Tibial nerve (tissue), 3 donors: ENCODE measurements around the gene NCR2.

Experiments used
- POLR2A ChIP-seq, 2 donors: fragments of 450-650 bp; IDR thresholded peaks; one replicate each; pipeline ENCODE4 v1.6.1; 2017; ENCODE audit warnings: antibody characterized with exemption in 2 of 2, mild to moderate bottlenecking in 2 of 2, moderate library complexity in 2 of 2
- TF ChIP-seq, protein P1 (sequence below), 5 experiments: fragments of 200-600 bp in 3 of 5; fragments of 450-650 bp in 2 of 5; sonication (generic) in 3 of 5; IDR thresholded peaks; one replicate each; pipeline ENCODE4 v1.5.1; 2016 to 2019; ENCODE audit warnings: antibody characterized with exemption in 5 of 5, mild to moderate bottlenecking in 3 of 5, moderate library complexity in 2 of 5

DNA sequence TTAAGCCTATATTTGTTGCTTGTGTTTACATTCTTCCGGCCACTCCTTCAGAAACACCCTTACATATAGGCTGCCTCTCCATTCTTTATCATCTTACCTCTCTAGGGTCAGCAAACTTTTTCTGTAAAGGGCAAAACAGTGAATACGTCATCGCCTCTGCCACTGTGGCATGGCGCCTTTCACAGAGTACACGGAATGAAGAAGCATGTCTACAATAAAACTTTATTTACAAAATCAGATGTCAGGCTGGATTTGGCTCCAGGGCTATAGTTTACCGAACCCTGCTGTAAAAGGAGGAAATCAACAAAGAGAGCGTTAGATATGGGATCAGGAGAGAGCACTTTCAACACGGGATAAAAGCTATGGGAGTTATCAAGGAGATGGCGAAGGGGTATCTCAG lies 9.3 kb upstream of the NCR2 start:
- no peak for TF ChIP-seq POLR2A (IDR thresholded peaks at IDR 0.05)
- TF ChIP-seq, protein P1, sequence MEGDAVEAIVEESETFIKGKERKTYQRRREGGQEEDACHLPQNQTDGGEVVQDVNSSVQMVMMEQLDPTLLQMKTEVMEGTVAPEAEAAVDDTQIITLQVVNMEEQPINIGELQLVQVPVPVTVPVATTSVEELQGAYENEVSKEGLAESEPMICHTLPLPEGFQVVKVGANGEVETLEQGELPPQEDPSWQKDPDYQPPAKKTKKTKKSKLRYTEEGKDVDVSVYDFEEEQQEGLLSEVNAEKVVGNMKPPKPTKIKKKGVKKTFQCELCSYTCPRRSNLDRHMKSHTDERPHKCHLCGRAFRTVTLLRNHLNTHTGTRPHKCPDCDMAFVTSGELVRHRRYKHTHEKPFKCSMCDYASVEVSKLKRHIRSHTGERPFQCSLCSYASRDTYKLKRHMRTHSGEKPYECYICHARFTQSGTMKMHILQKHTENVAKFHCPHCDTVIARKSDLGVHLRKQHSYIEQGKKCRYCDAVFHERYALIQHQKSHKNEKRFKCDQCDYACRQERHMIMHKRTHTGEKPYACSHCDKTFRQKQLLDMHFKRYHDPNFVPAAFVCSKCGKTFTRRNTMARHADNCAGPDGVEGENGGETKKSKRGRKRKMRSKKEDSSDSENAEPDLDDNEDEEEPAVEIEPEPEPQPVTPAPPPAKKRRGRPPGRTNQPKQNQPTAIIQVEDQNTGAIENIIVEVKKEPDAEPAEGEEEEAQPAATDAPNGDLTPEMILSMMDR (IDR thresholded peaks at IDR 0.05) = no peak
